ENCODE results near the gene ZNF532.
"Not testable (repeated sequence)": the region's sequence is repeated elsewhere in the genome, so short reads cannot be mapped to it uniquely, and the experiment has no call there.

ZNF532 gene

GRCh38 chr18:58864146-58865032 is at the start of gene ZNF532:
Gene ZNF532, plus strand, starts transcription at chr18:58864877. CDS start in a region left out here.
- FAIRE-seq: no peak

- FAIRE-seq: no peak
Measured at GRCh38 chr18:58819051-58819450, 45.6 kb upstream of the ZNF532 start.

GRCh38 chr18:58820251-58820650 is 44.4 kb upstream of the ZNF532 start:
- no peak for FAIRE-seq

GRCh38 chr18:58822944-58823343 is 41.7 kb upstream of the ZNF532 start:
- no peak for FAIRE-seq

GRCh38 chr18:58823412-58823811 is 41.3 kb upstream of the ZNF532 start:
- FAIRE-seq: no peak

- not testable (repeated sequence) for FAIRE-seq
Measured at GRCh38 chr18:58826926-58827325, 37.8 kb upstream of the ZNF532 start.

- no peak for FAIRE-seq
Measured at GRCh38 chr18:58827428-58827827, 37.2 kb upstream of the ZNF532 start.

GRCh38 chr18:58827886-58828285 is 36.8 kb upstream of the ZNF532 start:
- FAIRE-seq: no peak

- no peak for FAIRE-seq
Measured at GRCh38 chr18:58828399-58829121, 36.1 kb upstream of the ZNF532 start.

- FAIRE-seq: no peak
Measured at GRCh38 chr18:58829263-58829662, 35.4 kb upstream of the ZNF532 start.

- FAIRE-seq: not testable (repeated sequence)
Measured at GRCh38 chr18:58829886-58830285, 34.8 kb upstream of the ZNF532 start.

GRCh38 chr18:58831606-58832005 is 33.1 kb upstream of the ZNF532 start:
- no peak for FAIRE-seq

GRCh38 chr18:58838165-58838860 is 26.4 kb upstream of the ZNF532 start:
- no peak for FAIRE-seq

- no peak for FAIRE-seq
Measured at GRCh38 chr18:58838946-58839345, 25.7 kb upstream of the ZNF532 start.

- FAIRE-seq: no peak
Measured at GRCh38 chr18:58842978-58843687, 21.5 kb upstream of the ZNF532 start.

GRCh38 chr18:58843688-58844035 is 21.0 kb upstream of the ZNF532 start:
- no peak for FAIRE-seq

- FAIRE-seq: no peak
Measured at GRCh38 chr18:58844871-58845270, 19.8 kb upstream of the ZNF532 start.

- no peak for FAIRE-seq
Measured at GRCh38 chr18:58845928-58846724, 18.6 kb upstream of the ZNF532 start.

- no peak for FAIRE-seq
Measured at GRCh38 chr18:58847383-58848071, 17.1 kb upstream of the ZNF532 start.

GRCh38 chr18:58848685-58849084 is 16.0 kb upstream of the ZNF532 start:
- no peak for FAIRE-seq

GRCh38 chr18:58850786-58851469 is 13.7 kb upstream of the ZNF532 start:
- no peak for FAIRE-seq
